HCT116 (cell line): ENCODE results near the gene MAFG. TPM values are rescaled to one million over a fixed set of nuclear protein-coding genes. Genes with fewer than 3 reads are reported as not detected.

Experiments used
- ATAC-seq: fragments of 200-7000 bp; cut with Tn5 transposase; 2 replicates; pipeline ENCODE4 v1.9.1; 2020; ENCODE audit warnings: mild to moderate bottlenecking, moderate library complexity
- BruUV-seq: library from RNA; stranded (reverse); fragments of 400-500 nt; replicated peaks from 2 replicates; lab custom pipeline; 2021; lab: Mats Ljungman, UMichigan
- CTCF ChIA-PET: fragments of 300-600 bp; sonication (Branson Sonifier 250); formaldehyde crosslinking; loops from one replicate; lab custom pipeline; 2021; ENCODE audit warnings: antibody characterized with exemption; lab: Charles Lee
- POLR2A ChIA-PET: fragments of 300-600, 350-600 bp; sonication (Branson Sonifier 250); formaldehyde crosslinking; loops from one replicate; lab custom pipeline; 2021; ENCODE audit warnings: antibody characterized with exemption; lab: Charles Lee
- RAD21 ChIA-PET, 2 experiments: fragments of 300-600 bp; sonication (Branson Sonifier 250); formaldehyde crosslinking; loops; one replicate each; lab custom pipeline; 2023; ENCODE audit warnings: low total read pairs in 2 of 2; ENCODE audit not compliant: uncharacterized antibody in 2 of 2, unreplicated experiment in 2 of 2, low non-redundant PET in 1 of 2; lab: Charles Lee
- DNase-seq: peaks from one replicate; pipeline ENCODE4 v3.0.0-alpha.2; 2010; ENCODE audit warnings: low read depth, low spot score
- H2AFZ ChIP-seq: fragments of 200-600 bp; shearing (Covaris generic), sonication (generic); 2 replicates; pipeline ENCODE4 v1.6.1; 2017; ENCODE audit warnings: low read depth, mixed run types, mixed read lengths, antibody characterized with exemption, low read length; ENCODE audit not compliant: poor library complexity, severe bottlenecking
- H3K27ac ChIP-seq: 2 replicates; pipeline ENCODE4 v1.5.1; 2012; ENCODE audit warnings: low read depth, low read length
- H3K27me3 ChIP-seq: fragments of 200-600 bp; sonication (generic); 2 replicates; pipeline ENCODE4 v1.6.1; 2016; ENCODE audit warnings: mixed run types, low read length, mixed read lengths; ENCODE audit not compliant: insufficient read depth
- H3K36me3 ChIP-seq, 2 experiments: fragments of 200-500 bp in 1 of 2; fragments of 200-600 bp in 1 of 2; sonication (Bioruptor generic) in 1 of 2; sonication (generic) in 1 of 2; 2 replicates each; pipeline versions ENCODE4 v1.5.1 to v1.6.1; 2014 to 2016; ENCODE audit warnings: low read length in 2 of 2, inconsistent platforms in 1 of 2, mixed read lengths in 1 of 2, mixed run types in 1 of 2; ENCODE audit not compliant: insufficient read depth in 2 of 2, control insufficient read depth in 1 of 2
- H3K4me1 ChIP-seq, 2 experiments: fragments of 200-600 bp in 1 of 2; sonication (generic) in 1 of 2; 2 replicates each; pipeline versions ENCODE4 v1.5.1 to v1.6.1; 2012 to 2017; ENCODE audit warnings: low read length in 2 of 2, inconsistent platforms in 1 of 2, mild to moderate bottlenecking in 1 of 2, mixed read lengths in 1 of 2, mixed run types in 1 of 2, moderate library complexity in 1 of 2; ENCODE audit not compliant: insufficient read depth in 2 of 2, control insufficient read depth in 1 of 2
- H3K4me2 ChIP-seq: fragments of 200-600 bp; sonication (generic); 2 replicates; pipeline ENCODE4 v1.6.1; 2017; ENCODE audit warnings: mixed run types, low read length, mixed read lengths
- H3K4me3 ChIP-seq, 2 experiments: fragments of 200-600 bp in 1 of 2; sonication (generic) in 1 of 2; replicated peaks in 1 of 2; 2 replicates each; pipeline ENCODE4 v1.5.1; 2011 to 2016; ENCODE audit warnings: low read length in 2 of 2, control low read depth in 1 of 2, low read depth in 1 of 2, mild to moderate bottlenecking in 1 of 2, mixed read lengths in 1 of 2, mixed run types in 1 of 2
- H3K79me2 ChIP-seq: fragments of 200-600 bp; sonication (generic); 2 replicates; pipeline ENCODE4 v1.6.1; 2017; ENCODE audit warnings: mild to moderate bottlenecking, mixed run types, low read length, moderate library complexity, mixed read lengths; ENCODE audit not compliant: insufficient read depth
- H3K9ac ChIP-seq: fragments of 200-600 bp; sonication (generic); 2 replicates; pipeline ENCODE4 v1.6.1; 2016; ENCODE audit warnings: low read length, mixed read lengths
- H3K9me2 ChIP-seq: fragments of 200-600 bp; sonication (generic), shearing (Covaris generic); 2 replicates; pipeline ENCODE4 v1.6.1; 2017; ENCODE audit warnings: mixed run types, mild to moderate bottlenecking, moderate library complexity; ENCODE audit not compliant: insufficient read depth
- H3K9me3 ChIP-seq, 2 experiments: fragments of 200-500 bp in 1 of 2; fragments of 200-600 bp in 1 of 2; sonication (Bioruptor generic) in 1 of 2; sonication (generic) in 1 of 2; 2 replicates each; pipeline ENCODE4 v1.6.1; 2014 to 2017; ENCODE audit warnings: low read length in 2 of 2, mixed read lengths in 2 of 2, inconsistent platforms in 1 of 2, low read depth in 1 of 2, mild to moderate bottlenecking in 1 of 2, mixed run types in 1 of 2, moderate library complexity in 1 of 2; ENCODE audit not compliant: control insufficient read depth in 1 of 2, insufficient read depth in 1 of 2
- H4K20me1 ChIP-seq: fragments of 200-600 bp; sonication (generic), shearing (Covaris generic); 2 replicates; pipeline ENCODE4 v1.6.1; 2017; ENCODE audit warnings: mixed run types, mild to moderate bottlenecking, moderate library complexity; ENCODE audit not compliant: insufficient read depth
- FOSL1 ChIP-seq: IDR thresholded peaks from 2 replicates; pipeline ENCODE4 v1.6.1; 2012; ENCODE audit warnings: low read depth
- POLR2A ChIP-seq: IDR thresholded peaks from 2 replicates; pipeline ENCODE4 v1.7.0; 2011; ENCODE audit warnings: borderline replicate concordance; ENCODE audit not compliant: insufficient read depth, insufficient read length; ENCODE audit errors: extremely low read depth
- POLR2AphosphoS5 ChIP-seq: IDR thresholded peaks from 2 replicates; pipeline ENCODE4 v1.6.1; 2011; ENCODE audit warnings: mild to moderate bottlenecking, low read depth, low read length, moderate library complexity
- REST ChIP-seq: IDR thresholded peaks from 2 replicates; pipeline ENCODE4 v1.6.1; 2012; ENCODE audit warnings: low read depth
- SRF ChIP-seq: IDR thresholded peaks from 2 replicates; pipeline ENCODE4 v1.6.1; 2012; ENCODE audit warnings: low read depth
- TCF7L2 ChIP-seq: IDR thresholded peaks from 2 replicates; pipeline ENCODE4 v1.7.0; 2011; ENCODE audit warnings: borderline replicate concordance, inconsistent platforms; ENCODE audit not compliant: insufficient read depth, insufficient read length; ENCODE audit errors: extremely low read depth
- YY1 ChIP-seq: IDR thresholded peaks from 2 replicates; pipeline ENCODE4 v1.6.1; 2011; ENCODE audit warnings: low read length, low read depth, moderate library complexity, mild to moderate bottlenecking; ENCODE audit not compliant: insufficient replicate concordance; ENCODE audit errors: extremely low read depth
- ZFX ChIP-seq: fragments of 450-650 bp; IDR thresholded peaks from 2 replicates; pipeline ENCODE4 v1.6.1; 2017
- intact Hi-C: fragments of 100-400 bp; cut with micrococcal nuclease; formaldehyde crosslinking; loops from 2 replicates; pipeline ENCODE4 v1.10.0; 2022
- total RNA-seq: library from RNA; stranded (reverse); gene quantifications from one replicate; pipeline ENCODE4 v1.2.1, GENCODE V29; 2021; ENCODE audit not compliant: unreplicated experiment

Gene MAFG
- total RNA-seq, 1 experiment from 2014 or later = 46.8 TPM

- peak overlapping the region; percentile 93 for H3K4me2 ChIP-seq
- ChIA-PET POLR2A (interaction anchor here (1.0 to 1.2 kb wide), 3 partner anchors 11 to 146 kb away, joined by 3 to 6 read pairs (median 3); partner anchors contain the start of genes ANAPC11 and P4HB), CTCF (interaction anchor here (0.7 to 2.7 kb wide), 3 partner anchors 21 to 150 kb away, joined by 3 to 27 read pairs (median 3); partner anchors contain the start of genes CENPX and LRRC45), RAD21 (no interaction called here)
- ATAC-seq (peak; percentile 0), DNase-seq (peak; percentile 80)
- TF ChIP-seq SRF (no peak), YY1 (peak; percentile 95), POLR2AphosphoS5 (peak; percentile 61; the same call in 1 of the 2 replicates), POLR2A (no peak), ZFX (peak; percentile 99)
- intact Hi-C loops = loop anchor here (5.0 kb wide), 1 partner anchor 56 kb away; the partner anchor contains the start of gene MAFG
- H3K27me3 ChIP-seq = no peaks in the 10 kb centered on the region
- H4K20me1 ChIP-seq = no peaks in the 10 kb centered on the region
- H3K79me2 ChIP-seq = peaks cover 38% of the 10 kb centered on the region
- peak overlapping the region; percentile 71 to 87 for H3K4me3 ChIP-seq
- BruUV-seq = TSS peak; percentile 55
- peaks cover 2 to 11% of the 10 kb centered on the region in 2 experiments; a peak in 2 of 4 replicates for H3K36me3 ChIP-seq
- H2AFZ ChIP-seq = no peak overlapping the region
- no peaks in the 10 kb centered on the region for H3K9me2 ChIP-seq
- H3K9me3 ChIP-seq = no peaks in the 10 kb centered on the region
- H3K9ac ChIP-seq = peak overlapping the region; percentile 99
- H3K4me1 ChIP-seq = peaks cover 32 to 67% of the 10 kb centered on the region in 2 experiments
- peak overlapping the region; percentile 99 for H3K27ac ChIP-seq
Observed at GRCh38 chr17:81871387-81872230, 55.9 kb downstream of the MAFG start.

GRCh38 chr17:81870981-81871386, 56.6 kb downstream of the MAFG start, which contains the start of gene ARHGDIA:
ARHGDIA (minus strand) TSS chr17:81871337; CDS start chr17:81869930, 1,407 bp downstream.
- ChIA-PET RAD21 (no interaction called here), CTCF (interaction anchor here (1.1 to 2.7 kb wide), 2 partner anchors 57 to 150 kb away, joined by 3 to 27 read pairs; partner anchors contain the start of genes CENPX and LRRC45), POLR2A (interaction anchor here (1.0 kb wide), 1 partner anchor 21 kb away, joined by 3 read pairs; the partner anchor contains the start of gene ANAPC11)
- peaks cover 38 to 73% of the 10 kb centered on the region in 2 experiments for H3K4me1 ChIP-seq
- no peaks in the 10 kb centered on the region for H3K9me2 ChIP-seq
- peak within 1 kb of the TSS; percentile 71 to 95 for H3K4me3 ChIP-seq
- DNase-seq = no peak
- TF ChIP-seq FOSL1 = no peak
- no peak for TF ChIP-seq REST
- TF ChIP-seq POLR2A = peak; percentile 78
- peak; percentile 83 for TF ChIP-seq POLR2AphosphoS5
- no peak for TF ChIP-seq YY1
- no peak for TF ChIP-seq TCF7L2
- peak within 1 kb of the TSS; percentile 99 for H3K9ac ChIP-seq
- H3K27me3 ChIP-seq = no peaks in the 10 kb centered on the region
- peak; percentile 31 for ATAC-seq
- no peaks in the 10 kb centered on the region for H3K9me3 ChIP-seq
- intact Hi-C loops = loop anchor here (5.0 kb wide), 1 partner anchor 56 kb away; the partner anchor contains the start of gene MAFG
- peak within 1 kb of the TSS; percentile 99 for H3K27ac ChIP-seq
- BruUV-seq = no TSS peak
- peaks cover 38% of the 10 kb centered on the region for H3K79me2 ChIP-seq
- H3K36me3 ChIP-seq = peaks cover 2 to 11% of the 10 kb centered on the region in 2 experiments; a peak in 2 of 4 replicates
- no peaks in the 10 kb centered on the region for H4K20me1 ChIP-seq
- H2AFZ ChIP-seq = no peak within 1 kb of the TSS
- H3K4me2 ChIP-seq = peak within 1 kb of the TSS; percentile 93
